ENCODE results near the gene KRTAP4-2. TPM values are rescaled to one million over a fixed set of nuclear protein-coding genes. Genes with fewer than 3 reads are reported as not detected.

Gene KRTAP4-2
- total RNA-seq, 1 experiment from 2014 or later, result not detected

Other genes starting within 250 kb of the KRTAP4-2 start
- not detected for gene KRT23, start 240.6 kb downstream of the KRTAP4-2 start, total RNA-seq (2021; ENCODE audit: unreplicated experiment)
- gene KRT39, start 211.3 kb downstream of the KRTAP4-2 start, total RNA-seq (2021; ENCODE audit: unreplicated experiment), result not detected
- gene KRT40, start 193.9 kb downstream of the KRTAP4-2 start, total RNA-seq (2021; ENCODE audit: unreplicated experiment), result not detected
- not detected for gene KRTAP3-3, start 184.1 kb downstream of the KRTAP4-2 start, total RNA-seq (2021; ENCODE audit: unreplicated experiment)
- gene KRTAP3-2, start 178.3 kb downstream of the KRTAP4-2 start, total RNA-seq (2021; ENCODE audit: unreplicated experiment), result not detected
- not detected for gene KRTAP3-1, start 169.1 kb downstream of the KRTAP4-2 start, total RNA-seq (2021; ENCODE audit: unreplicated experiment)
- not detected for gene KRTAP1-5, start 151.0 kb downstream of the KRTAP4-2 start, total RNA-seq (2021; ENCODE audit: unreplicated experiment)
- gene KRTAP1-4, start 148.0 kb downstream of the KRTAP4-2 start, total RNA-seq (2021; ENCODE audit: unreplicated experiment), result not detected
- not detected for gene KRTAP1-3, start 143.3 kb downstream of the KRTAP4-2 start, total RNA-seq (2021; ENCODE audit: unreplicated experiment)
- not detected for gene KRTAP1-1, start 136.8 kb downstream of the KRTAP4-2 start, total RNA-seq (2021; ENCODE audit: unreplicated experiment)
- not detected for gene KRTAP2-1, start 130.9 kb downstream of the KRTAP4-2 start, total RNA-seq (2021; ENCODE audit: unreplicated experiment)
- not detected for gene KRTAP2-2, start 123.0 kb downstream of the KRTAP4-2 start, total RNA-seq (2021; ENCODE audit: unreplicated experiment)
- gene KRTAP2-3, start 118.1 kb downstream of the KRTAP4-2 start, total RNA-seq (2021; ENCODE audit: unreplicated experiment), result not detected
- not detected for gene KRTAP2-4, start 112.3 kb downstream of the KRTAP4-2 start, total RNA-seq (2021; ENCODE audit: unreplicated experiment)
- gene KRTAP4-7, start 94.1 kb downstream of the KRTAP4-2 start, total RNA-seq (2021; ENCODE audit: unreplicated experiment), result not detected
- not detected for gene KRTAP4-8, start 80.1 kb downstream of the KRTAP4-2 start, total RNA-seq (2021; ENCODE audit: unreplicated experiment)
- gene KRTAP4-16, start 76.0 kb downstream of the KRTAP4-2 start, total RNA-seq (2021; ENCODE audit: unreplicated experiment), result not detected
- gene KRTAP4-9, start 72.8 kb downstream of the KRTAP4-2 start, total RNA-seq (2021; ENCODE audit: unreplicated experiment), result not detected
- gene KRTAP4-11, start 59.8 kb downstream of the KRTAP4-2 start, total RNA-seq (2021; ENCODE audit: unreplicated experiment), result not detected
- not detected for gene KRTAP4-12, start 54.0 kb downstream of the KRTAP4-2 start, total RNA-seq (2021; ENCODE audit: unreplicated experiment)
- gene KRTAP4-6, start 37.7 kb downstream of the KRTAP4-2 start, total RNA-seq (2021; ENCODE audit: unreplicated experiment), result not detected
- gene KRTAP4-5, start 28.4 kb downstream of the KRTAP4-2 start, total RNA-seq (2021; ENCODE audit: unreplicated experiment), result not detected
- not detected for gene KRTAP4-4, start 17.5 kb downstream of the KRTAP4-2 start, total RNA-seq (2021; ENCODE audit: unreplicated experiment)
- gene KRTAP4-3, start 10.0 kb downstream of the KRTAP4-2 start, total RNA-seq (2021; ENCODE audit: unreplicated experiment), result not detected
- gene KRTAP4-1, start 6.7 kb upstream of the KRTAP4-2 start, total RNA-seq (2021; ENCODE audit: unreplicated experiment), result not detected
- not detected for gene KRTAP9-1, start 11.7 kb upstream of the KRTAP4-2 start, total RNA-seq (2021; ENCODE audit: unreplicated experiment)
- not detected for gene KRTAP9-2, start 48.4 kb upstream of the KRTAP4-2 start, total RNA-seq (2021; ENCODE audit: unreplicated experiment)
- not detected for gene KRTAP9-3, start 54.2 kb upstream of the KRTAP4-2 start, total RNA-seq (2021; ENCODE audit: unreplicated experiment)
- gene KRTAP9-8, start 59.8 kb upstream of the KRTAP4-2 start, total RNA-seq (2021; ENCODE audit: unreplicated experiment), result not detected
- gene KRTAP9-4, start 71.5 kb upstream of the KRTAP4-2 start, total RNA-seq (2021; ENCODE audit: unreplicated experiment), result not detected
- not detected for gene KRTAP9-9, start 77.2 kb upstream of the KRTAP4-2 start, total RNA-seq (2021; ENCODE audit: unreplicated experiment)
- not detected for gene KRTAP9-6, start 87.2 kb upstream of the KRTAP4-2 start, total RNA-seq (2021; ENCODE audit: unreplicated experiment)
- gene KRTAP9-7, start 97.5 kb upstream of the KRTAP4-2 start, total RNA-seq (2021; ENCODE audit: unreplicated experiment), result not detected
- gene KRTAP29-1, start 124.6 kb upstream of the KRTAP4-2 start, total RNA-seq (2021; ENCODE audit: unreplicated experiment), result not detected
- gene KRTAP16-1, start 131.1 kb upstream of the KRTAP4-2 start, total RNA-seq (2021; ENCODE audit: unreplicated experiment), result not detected
- not detected for gene KRTAP17-1, start 137.5 kb upstream of the KRTAP4-2 start, total RNA-seq (2021; ENCODE audit: unreplicated experiment)
- not detected for gene KRT33A, start 172.6 kb upstream of the KRTAP4-2 start, total RNA-seq (2021; ENCODE audit: unreplicated experiment)
- not detected for gene KRT33B, start 191.6 kb upstream of the KRTAP4-2 start, total RNA-seq (2021; ENCODE audit: unreplicated experiment)
- gene KRT34, start 204.1 kb upstream of the KRTAP4-2 start, total RNA-seq (2021; ENCODE audit: unreplicated experiment), result not detected
- gene KRT31, start 219.4 kb upstream of the KRTAP4-2 start, total RNA-seq (2021; ENCODE audit: unreplicated experiment), result not detected
- not detected for gene KRT37, start 246.4 kb upstream of the KRTAP4-2 start, total RNA-seq (2021; ENCODE audit: unreplicated experiment)

Data from Panc1 (cell line).